Small intestine (tissue), 7 donors: Measurements from ENCODE around the gene ASAP3. TPM values are rescaled to one million over a fixed set of nuclear protein-coding genes. Genes with fewer than 3 reads are reported as not detected.

Experiments used
- DNase-seq, 2 donors: peaks; one replicate each; pipeline versions ENCODE4 v3.0.0 to v3.0.0-alpha.2; 2013
- FAIRE-seq: peaks from 2 replicates; lab custom pipeline; 2012; peaks lifted over from hg19 to GRCh38; lab: Jason Lieb, UNC
- H3K27ac ChIP-seq, 3 donors: one replicate each; pipeline ENCODE4 v1.5.1; 2013; ENCODE audit warnings: low read length in 2 of 3, mild to moderate bottlenecking in 2 of 3, control low read depth in 1 of 3, inconsistent platforms in 1 of 3, low read depth in 1 of 3, moderate library complexity in 1 of 3
- H3K27me3 ChIP-seq, 3 donors: one replicate each; pipeline ENCODE4 v1.6.1; 2013; ENCODE audit warnings: low read length in 3 of 3, inconsistent platforms in 1 of 3; ENCODE audit not compliant: control insufficient read depth in 3 of 3, insufficient read depth in 3 of 3
- H3K36me3 ChIP-seq, 3 donors: one replicate each; pipeline ENCODE4 v1.6.1; 2013; ENCODE audit warnings: low read length in 3 of 3, inconsistent platforms in 1 of 3, low read depth in 1 of 3, mild to moderate bottlenecking in 1 of 3, moderate library complexity in 1 of 3; ENCODE audit not compliant: control insufficient read depth in 3 of 3, insufficient read depth in 2 of 3
- H3K4me1 ChIP-seq, 3 donors: one replicate each; pipeline ENCODE4 v1.6.1; 2013; ENCODE audit warnings: low read length in 2 of 3, inconsistent platforms in 1 of 3, low read depth in 1 of 3, mild to moderate bottlenecking in 1 of 3, moderate library complexity in 1 of 3; ENCODE audit not compliant: control insufficient read depth in 3 of 3, insufficient read depth in 2 of 3
- H3K4me3 ChIP-seq, 3 donors: one replicate each; pipeline ENCODE4 v1.5.1; 2013; ENCODE audit warnings: low read length in 3 of 3, control low read depth in 1 of 3, inconsistent platforms in 1 of 3, low read depth in 1 of 3, mild to moderate bottlenecking in 1 of 3, moderate library complexity in 1 of 3
- H3K9me3 ChIP-seq, 2 donors: one replicate each; pipeline ENCODE4 v1.6.1; 2013; ENCODE audit warnings: low read depth in 1 of 2, low read length in 1 of 2; ENCODE audit not compliant: control insufficient read depth in 2 of 2, insufficient read depth in 1 of 2
- WGBS, 3 donors: extraction: QIAGEN DNeasy Blood & Tissue Kit; methylation state at CpG; one replicate each; pipeline ENCODE4 v1.1.7; 2013; 5-methylcytosine and 5-hydroxymethylcytosine counted together
- polyA plus RNA-seq, 4 donors: library from polyadenylated mRNA; stranded (reverse) in 3 of 4; unstranded in 1 of 4; fragments of 200-250 nt in 3 of 4; fragments of 120-200 nt in 1 of 4; gene quantifications; one replicate each; pipeline versions ENCODE4 v1.2.1 to v1.2.3, GENCODE V29; 2013
- donor health status: healthy with polysubstance abuse.
- donor health status: control.
- donor health status: control.
- donor health status: Bipolar disorder and iron deficiency.
- donor health status: healthy.

ASAP3 gene
- polyA plus RNA-seq, 4 donors = 1.9 to 14.6 (median 5.4) TPM

DNA sequence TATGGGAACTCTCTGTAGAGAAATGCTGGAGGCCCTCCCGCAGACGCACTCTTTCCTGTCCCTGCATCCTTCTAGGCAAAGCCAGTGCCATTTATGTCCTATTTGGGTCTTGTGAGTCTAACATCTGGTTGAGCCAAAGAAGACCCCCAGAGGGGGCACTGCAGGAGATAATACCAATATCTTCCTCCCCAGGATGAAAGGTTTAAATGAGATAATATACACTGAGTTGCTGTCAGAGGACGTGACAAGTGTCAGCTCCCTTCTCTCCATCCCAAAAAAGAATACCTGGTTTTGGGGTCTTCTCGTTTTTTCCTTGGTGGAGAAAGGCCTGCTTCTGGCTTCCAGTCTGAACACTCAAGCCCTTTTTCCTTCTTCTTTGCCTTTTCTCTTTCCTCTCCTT is 67.0 kb downstream of the ASAP3 start:
- FAIRE-seq = no peak
- H3K36me3 ChIP-seq = peaks cover 0 to 13% (median 0%) of the 10 kb centered on the region in 3 donors
- H3K27ac ChIP-seq = no peak overlapping the region
- H3K4me1 ChIP-seq = peaks cover 0 to 13% (median 2%) of the 10 kb centered on the region in 3 donors
- WGBS, 3 donors = 83 to 90% (median 84%) methylated on average over 4 of the region's 4 CpGs
- no peaks in the 10 kb centered on the region for H3K9me3 ChIP-seq
- no peak for DNase-seq
- H3K27me3 ChIP-seq = no peaks in the 10 kb centered on the region
- H3K4me3 ChIP-seq = no peak overlapping the region

- Histone ChIP-seq H3K9me3 (no peaks in the 10 kb centered on the region), H3K4me1 (peaks cover 0 to 5% (median 0%) of the 10 kb centered on the region in 3 donors), H3K27me3 (no peaks in the 10 kb centered on the region), H3K4me3 (no peak overlapping the region), H3K27ac (no peak overlapping the region), H3K36me3 (peaks cover 0 to 7% (median 2%) of the 10 kb centered on the region in 3 donors)
- FAIRE-seq = no peak
- 84 to 93% (median 90%) methylated on average over 7 of the region's 7 CpGs for WGBS, 3 donors
- no peak for DNase-seq
These were observed 75.1 kb downstream of the ASAP3 start for GRCh38 chr1:23408797-23409290.

DNA sequence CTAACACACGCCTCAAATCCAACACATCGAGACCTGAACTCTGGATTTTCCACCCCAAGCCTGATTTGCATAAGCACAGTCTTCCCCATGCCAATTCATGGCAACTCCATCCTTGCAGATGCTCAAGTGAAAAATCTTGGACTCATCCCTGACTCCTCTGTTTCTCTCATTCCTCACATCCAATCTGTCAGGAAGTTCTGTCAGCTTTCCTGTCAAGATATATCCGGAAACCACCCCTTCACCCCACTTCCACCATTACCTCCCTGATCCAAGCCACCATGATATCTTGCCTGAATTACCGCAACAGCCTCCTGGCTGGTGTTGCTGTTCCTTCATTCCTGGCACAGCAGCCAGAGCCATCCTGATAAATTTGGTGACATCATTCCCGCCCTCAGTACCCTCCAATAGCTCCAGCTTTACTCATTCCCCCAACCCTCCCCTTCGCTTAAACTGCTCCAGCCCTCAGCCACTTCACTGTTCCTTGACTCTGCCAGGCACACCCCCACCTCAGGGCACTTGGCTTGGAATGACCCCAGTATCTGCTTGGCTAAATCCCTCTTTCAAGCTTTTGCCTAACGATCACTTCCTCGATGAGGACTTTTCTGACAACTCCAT is 76.9 kb downstream of the ASAP3 start:
- no peak for FAIRE-seq
- H3K36me3 ChIP-seq = peaks cover 0 to 10% (median 2%) of the 10 kb centered on the region in 3 donors

GRCh38 chr1:23405946-23406345 is 78.0 kb downstream of the ASAP3 start:
- FAIRE-seq (no peak), DNase-seq (no peak)
- Histone ChIP-seq H3K27me3 (no peaks in the 10 kb centered on the region), H3K4me1 (peaks cover 0 to 11% (median 0%) of the 10 kb centered on the region in 3 donors), H3K36me3 (peaks cover 0 to 10% (median 2%) of the 10 kb centered on the region in 3 donors), H3K9me3 (no peaks in the 10 kb centered on the region), H3K4me3 (no peak overlapping the region), H3K27ac (no peak overlapping the region)
- WGBS, 3 donors = 75 to 87% (median 86%) methylated on average over 3 of the region's 3 CpGs

More for the DNA sequence above, 76.9 kb downstream of the ASAP3 start:
- DNase-seq = no peak
- Histone ChIP-seq H3K9me3 (no peaks in the 10 kb centered on the region), H3K27me3 (no peaks in the 10 kb centered on the region), H3K27ac (no peak overlapping the region), H3K4me1 (peaks cover 0 to 11% (median 0%) of the 10 kb centered on the region in 3 donors), H3K4me3 (no peak overlapping the region)
- WGBS, 3 donors = 92 to 94% (median 93%) methylated on average over 8 of the region's 8 CpGs

DNA sequence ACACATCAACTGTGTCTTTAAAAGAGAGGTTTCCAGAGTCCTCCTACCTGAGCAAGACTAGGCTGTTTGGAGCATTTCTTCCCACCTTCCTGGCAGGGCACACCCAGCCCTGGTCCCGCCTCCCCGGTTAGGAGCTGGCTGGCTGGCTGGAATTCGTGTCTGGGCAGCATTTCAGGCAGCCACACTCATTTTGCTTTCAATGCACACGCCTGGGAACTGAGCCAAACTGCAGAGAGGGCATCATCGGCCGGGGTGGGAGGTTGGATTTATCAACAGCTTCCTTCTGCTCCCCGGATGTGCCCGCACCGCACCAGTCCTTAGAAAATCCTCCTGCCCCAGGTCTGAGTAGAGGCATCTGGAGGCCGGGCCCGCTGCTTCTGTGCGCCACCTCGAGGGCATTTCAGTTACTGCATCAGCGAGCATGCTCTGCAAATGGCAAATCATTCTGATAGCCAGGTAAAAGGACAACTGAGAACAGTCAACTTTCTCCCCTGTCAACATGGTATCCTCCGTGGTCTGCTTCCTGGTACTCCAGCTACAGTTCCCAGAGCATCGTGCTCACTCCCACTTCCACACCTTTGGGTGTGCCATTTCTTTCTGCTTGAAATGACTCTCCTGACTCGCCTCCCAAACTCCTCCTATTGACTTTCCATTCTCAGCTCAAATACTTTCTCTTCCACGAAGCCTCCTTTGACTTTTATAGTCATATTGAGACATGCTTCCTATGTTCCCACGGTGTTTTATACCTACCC is 80.1 kb downstream of the ASAP3 start:
- Histone ChIP-seq H3K36me3 (peaks cover 0 to 8% (median 2%) of the 10 kb centered on the region in 3 donors), H3K4me3 (peak overlapping the region in 1 of 3 donors; percentile 28), H3K27ac (peak overlapping the region; percentile 47 to 68 (median 64)), H3K4me1 (peaks cover 0 to 11% (median 0%) of the 10 kb centered on the region in 3 donors), H3K9me3 (no peaks in the 10 kb centered on the region), H3K27me3 (no peaks in the 10 kb centered on the region)
- 3 to 9% (median 7%) methylated on average over 19 of the region's 19 CpGs for WGBS, 3 donors
- FAIRE-seq = no peak
- peak; percentile 89 to 92 for DNase-seq

DNA sequence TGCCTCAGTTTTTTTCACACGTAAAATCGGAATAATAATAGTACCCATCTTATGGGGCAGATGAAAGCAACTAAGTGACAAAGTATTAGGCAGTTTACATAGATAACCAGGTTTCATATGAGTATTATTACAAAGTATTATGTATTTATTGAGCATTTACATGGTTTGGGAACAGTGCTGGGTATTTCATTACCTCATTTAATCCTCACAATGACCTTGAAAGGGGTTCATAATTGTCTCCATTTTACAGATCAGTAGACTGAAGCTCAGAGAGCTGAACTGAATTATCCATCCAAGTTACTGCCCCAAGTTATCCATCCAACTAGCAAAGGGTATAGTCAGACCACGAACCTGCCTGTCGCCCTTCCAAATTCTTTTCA is 80.6 kb downstream of the ASAP3 start:
- peak overlapping the region; percentile 47 to 68 (median 64) for H3K27ac ChIP-seq
- WGBS, 3 donors = 65 to 77% (median 68%) methylated on average over 4 of the region's 4 CpGs
- no peaks in the 10 kb centered on the region for H3K27me3 ChIP-seq
- DNase-seq (no peak), FAIRE-seq (no peak)
- H3K36me3 ChIP-seq = peaks cover 0 to 6% (median 0%) of the 10 kb centered on the region in 3 donors
- peaks cover 0 to 11% (median 0%) of the 10 kb centered on the region in 3 donors for H3K4me1 ChIP-seq
- H3K4me3 ChIP-seq = peak overlapping the region in 1 of 3 donors; percentile 28
- no peaks in the 10 kb centered on the region for H3K9me3 ChIP-seq

GRCh38 chr1:23403038-23403336 is 81.0 kb downstream of the ASAP3 start:
- FAIRE-seq (no peak), DNase-seq (peak in 1 of 2 donors; percentile 17)
- Histone ChIP-seq H3K9me3 (no peaks in the 10 kb centered on the region), H3K27me3 (no peaks in the 10 kb centered on the region), H3K4me3 (no peak overlapping the region), H3K27ac (peak overlapping the region in 1 of 3 donors; percentile 50), H3K4me1 (peaks cover 0 to 11% (median 0%) of the 10 kb centered on the region in 3 donors), H3K36me3 (peaks cover 0 to 6% (median 0%) of the 10 kb centered on the region in 3 donors)
- WGBS, 3 donors = 34 to 45% (median 40%) methylated on average over 6 of the region's 6 CpGs

- no peaks in the 10 kb centered on the region for H3K27me3 ChIP-seq
- DNase-seq = no peak
- peak overlapping the region in 1 of 3 donors; percentile 50 for H3K27ac ChIP-seq
- H3K36me3 ChIP-seq = peaks cover 0 to 6% (median 0%) of the 10 kb centered on the region in 3 donors
- H3K9me3 ChIP-seq = no peaks in the 10 kb centered on the region
- H3K4me3 ChIP-seq = no peak overlapping the region
- no peak for FAIRE-seq
- WGBS, 3 donors = 70 to 82% (median 80%) methylated on average over 11 of the region's 11 CpGs
- H3K4me1 ChIP-seq = peaks cover 0 to 11% (median 0%) of the 10 kb centered on the region in 3 donors
These were observed 81.5 kb downstream of the ASAP3 start for GRCh38 chr1:23402286-23403037.
